ENCODE data around the gene FAT4. TPM values are rescaled to one million over a fixed set of nuclear protein-coding genes. Genes with fewer than 3 reads are reported as not detected.

Gene FAT4
- total and polyA plus RNA-seq, 9 of the 15 experiments (the other 6 are each of a cell fraction or from before 2014, with no cell fraction given), result 0.01 TPM; not detected in 8

- TF ChIP-seq ZHX1 (conservative IDR thresholded peaks at IDR 0.05; ENCODE audit: low read length), result no peak
- no peak for TF ChIP-seq MAFK (IDR thresholded peaks at IDR 0.05; ENCODE audit: low read length)
- no peak for TF ChIP-seq DIDO1 (tag; IDR thresholded peaks at IDR 0.05; ENCODE audit: low read depth)
- TF ChIP-seq CEBPZ (IDR thresholded peaks at IDR 0.05; ENCODE audit: borderline replicate concordance, low read depth, low read length), result no peak
- TF ChIP-seq ZNF449 (CRISPR knock-in tag; IDR thresholded peaks at IDR 0.05), result no peak
- no peak for TF ChIP-seq ZNF444 (CRISPR knock-in tag; IDR thresholded peaks at IDR 0.05)
These were observed 8.9 kb downstream of the FAT4 start (continued) for GRCh38 chr4:125323654-125324053.
